ENCODE measurements around the gene C1QTNF9B. TPM values are rescaled to one million over a fixed set of nuclear protein-coding genes. Genes with fewer than 3 reads are reported as not detected.
"Not testable (repeated sequence)": the region's sequence is repeated elsewhere in the genome, so short reads cannot be mapped to it uniquely, and the experiment has no call there.

Gene C1QTNF9B
- polyA plus RNA-seq, 1 experiment = not detected

GRCh38 chr13:23883255-23883654 is 14.0 kb downstream of the C1QTNF9B start:
- H3K27me3 ChIP-seq (ENCODE audit: control insufficient read depth, insufficient read depth, low read length) = no peaks in the 10 kb centered on the region
- CTCF ChIA-PET = no interaction called here
- TF ChIP-seq CTCF (IDR thresholded peaks at IDR 0.05; ENCODE audit: insufficient read depth, low read depth, low read length) = no peak
- no peak for DNase-seq (ENCODE audit: low read depth)
- H3K4me3 ChIP-seq (ENCODE audit: low read depth, low read length) = no peak overlapping the region
- H3K36me3 ChIP-seq (ENCODE audit: control insufficient read depth, insufficient read depth, low read length) = no peaks in the 10 kb centered on the region; the same call in 1 of the 2 replicates
- POLR2A ChIA-PET = no interaction called here

- H3K4me3 ChIP-seq (ENCODE audit: low read depth, low read length); POLR2A ChIA-PET; DNase-seq (ENCODE audit: low read depth); H3K36me3 ChIP-seq (ENCODE audit: control insufficient read depth, insufficient read depth, low read length); CTCF ChIA-PET; H3K27me3 ChIP-seq (ENCODE audit: control insufficient read depth, insufficient read depth, low read length): not testable (repeated sequence)
These were observed 15.9 kb downstream of the C1QTNF9B start for GRCh38 chr13:23881402-23881800.

GRCh38 chr13:23880493-23881401 is 16.6 kb downstream of the C1QTNF9B start:
- CTCF ChIA-PET; H3K36me3 ChIP-seq (ENCODE audit: control insufficient read depth, insufficient read depth, low read length); DNase-seq (ENCODE audit: low read depth); H3K27me3 ChIP-seq (ENCODE audit: control insufficient read depth, insufficient read depth, low read length); H3K4me3 ChIP-seq (ENCODE audit: low read depth, low read length); POLR2A ChIA-PET: not testable (repeated sequence)

GRCh38 chr13:23877286-23877685 is 20.0 kb downstream of the C1QTNF9B start:
- no peak for DNase-seq (ENCODE audit: low read depth)
- CTCF ChIA-PET = interaction anchor here (1.0 to 1.4 kb wide), 2 partner anchors 12 to 408 kb away, joined by 3 read pairs; partner anchors contain the start of gene MIPEP
- Histone ChIP-seq H3K27me3 (ENCODE audit: control insufficient read depth, insufficient read depth, low read length) (no peaks in the 10 kb centered on the region), H3K36me3 (ENCODE audit: control insufficient read depth, insufficient read depth, low read length) (no peaks in the 10 kb centered on the region; the same call in 1 of the 2 replicates), H3K4me3 (ENCODE audit: low read depth, low read length) (no peak overlapping the region)
- TF ChIP-seq CTCF (IDR thresholded peaks at IDR 0.05; ENCODE audit: insufficient read depth, low read depth, low read length) = no peak
- POLR2A ChIA-PET = no interaction called here

GRCh38 chr13:23876265-23876664 is 21.0 kb downstream of the C1QTNF9B start:
- Histone ChIP-seq H3K4me3 (ENCODE audit: low read depth, low read length) (no peak overlapping the region), H3K36me3 (ENCODE audit: control insufficient read depth, insufficient read depth, low read length) (no peaks in the 10 kb centered on the region; the same call in 1 of the 2 replicates), H3K27me3 (ENCODE audit: control insufficient read depth, insufficient read depth, low read length) (no peaks in the 10 kb centered on the region)
- ChIA-PET POLR2A (no interaction called here), CTCF (interaction anchor here (1.0 to 1.4 kb wide), 2 partner anchors 13 to 407 kb away, joined by 3 read pairs; partner anchors contain the start of gene MIPEP)
- TF ChIP-seq CTCF (IDR thresholded peaks at IDR 0.05; ENCODE audit: insufficient read depth, low read depth, low read length) = peak; percentile 50
- DNase-seq (ENCODE audit: low read depth) = no peak

GRCh38 chr13:23871616-23872220 is 25.6 kb downstream of the C1QTNF9B start:
- H3K4me3 ChIP-seq (ENCODE audit: low read depth, low read length) = no peak overlapping the region
- POLR2A ChIA-PET = no interaction called here
- no peak for DNase-seq (ENCODE audit: low read depth)
- no peaks in the 10 kb centered on the region for H3K27me3 ChIP-seq (ENCODE audit: control insufficient read depth, insufficient read depth, low read length)
- peak; percentile 41 for TF ChIP-seq CTCF (IDR thresholded peaks at IDR 0.05; ENCODE audit: insufficient read depth, low read depth, low read length)
- no peaks in the 10 kb centered on the region; the same call in 1 of the 2 replicates for H3K36me3 ChIP-seq (ENCODE audit: control insufficient read depth, insufficient read depth, low read length)
- CTCF ChIA-PET = interaction anchor here (1.0 to 1.6 kb wide), 4 partner anchors 17 to 404 kb away, joined by 3 to 5 read pairs (median 4); partner anchors contain the start of gene MIPEP

All from BJ (cell line).